Measurements from ENCODE around the gene IFT81.
"Not testable (repeated sequence)": the region's sequence is repeated elsewhere in the genome, so short reads cannot be mapped to it uniquely, and the experiment has no call there.

Gene IFT81

DNA sequence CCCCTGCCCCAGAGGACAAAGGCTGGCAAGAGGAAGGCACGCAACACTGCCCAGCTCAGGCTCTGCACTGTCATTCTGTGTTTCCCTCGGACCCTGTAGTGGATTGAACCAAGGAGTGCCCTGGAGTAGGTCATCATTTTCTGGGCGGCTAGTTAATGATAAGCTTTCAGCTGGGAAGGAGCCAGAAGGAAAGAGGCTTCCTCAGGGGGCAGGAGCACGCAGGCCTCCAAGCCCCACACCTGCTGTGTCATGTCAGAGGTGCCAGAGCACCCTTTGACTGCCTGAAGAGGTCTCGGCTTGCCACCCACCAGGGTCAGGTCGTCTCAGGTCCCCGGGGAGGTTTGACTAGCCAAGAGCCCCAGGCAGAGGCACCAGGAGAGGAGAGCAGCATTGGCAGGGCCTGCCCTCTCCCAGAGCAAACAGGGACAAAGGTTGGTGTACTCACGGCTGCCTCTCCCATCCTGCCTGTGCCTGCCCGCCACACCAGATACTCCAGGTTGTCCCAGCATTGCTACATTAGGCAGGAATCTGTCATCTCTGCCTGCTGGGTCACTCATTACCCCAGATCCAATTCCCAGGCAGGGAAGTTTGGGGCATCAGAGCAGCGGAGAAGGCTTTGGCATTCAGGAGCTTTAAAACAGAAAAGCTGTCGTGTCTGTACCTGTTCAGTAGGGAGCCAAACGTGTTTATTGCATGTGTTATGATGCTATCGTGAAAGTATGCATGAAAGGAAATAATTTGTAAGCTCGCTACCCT, 123.4 kb downstream of the IFT81 start:
- no peak for DNase-seq (ENCODE audit: low spot score)

DNA sequence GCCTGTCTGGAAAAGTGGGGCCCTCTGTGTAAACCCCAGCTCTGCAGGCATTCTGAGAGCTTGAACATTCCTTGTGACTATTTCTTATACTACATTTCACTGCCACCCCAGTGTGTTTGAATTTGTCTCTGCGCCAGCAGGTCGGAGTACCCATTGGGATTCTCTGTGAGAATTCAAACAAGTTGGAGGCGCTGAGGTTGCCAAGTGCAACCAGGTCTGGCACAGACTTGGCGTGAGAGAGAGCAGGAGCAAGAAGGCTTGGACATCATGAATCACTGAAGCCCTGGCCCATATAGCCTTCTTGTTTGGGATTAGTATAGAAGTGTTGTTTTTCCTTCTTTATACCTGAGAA, 123.9 kb downstream of the IFT81 start:
- no peak for DNase-seq (ENCODE audit: low spot score)

DNA sequence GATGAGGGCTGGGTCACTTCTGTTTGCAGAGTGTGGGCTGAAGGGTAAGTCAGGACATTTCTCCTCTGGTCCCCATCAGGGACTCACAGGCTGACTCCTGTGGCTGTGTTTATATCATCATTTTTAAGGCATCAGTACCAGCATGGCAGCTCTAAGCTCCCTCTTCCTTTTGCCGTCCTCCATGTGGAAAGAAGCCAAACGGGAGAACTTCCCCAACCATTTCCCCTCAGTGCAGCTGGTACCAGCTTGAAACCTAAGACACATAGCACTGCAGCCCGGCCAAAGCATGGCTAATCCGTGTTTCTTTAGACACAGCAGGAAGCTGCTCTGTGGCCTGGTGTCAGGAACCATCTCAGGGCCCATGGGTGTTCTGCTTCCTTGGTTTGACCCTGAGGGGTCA, 124.9 kb downstream of the IFT81 start:
- DNase-seq (ENCODE audit: low spot score) = no peak

DNA sequence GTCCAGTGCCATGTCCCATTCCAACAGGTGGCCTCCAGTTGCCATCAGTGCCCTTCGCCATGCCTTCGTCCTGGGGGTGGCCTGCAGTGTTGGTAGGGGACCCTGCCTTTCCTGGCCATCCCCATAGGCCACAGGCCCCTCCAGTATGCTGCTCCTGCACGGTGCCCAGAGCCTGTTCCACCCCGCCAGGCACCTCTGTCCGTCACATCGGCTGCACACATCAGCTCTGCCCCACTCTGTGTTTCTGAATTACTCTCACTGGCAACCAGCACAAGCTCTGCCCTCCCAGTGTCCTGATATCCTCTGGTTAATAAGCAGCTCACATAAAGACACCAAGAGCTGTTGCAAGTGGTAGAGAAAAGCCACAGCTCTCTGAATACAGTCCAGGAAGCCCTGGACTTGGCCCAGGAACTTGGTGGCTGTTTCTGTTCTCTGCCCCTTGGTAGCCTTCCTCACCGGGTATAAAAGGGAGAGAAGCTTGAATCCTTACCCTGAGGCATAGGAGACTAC, 125.6 kb downstream of the IFT81 start:
- DNase-seq (ENCODE audit: low spot score) = no peak

DNA sequence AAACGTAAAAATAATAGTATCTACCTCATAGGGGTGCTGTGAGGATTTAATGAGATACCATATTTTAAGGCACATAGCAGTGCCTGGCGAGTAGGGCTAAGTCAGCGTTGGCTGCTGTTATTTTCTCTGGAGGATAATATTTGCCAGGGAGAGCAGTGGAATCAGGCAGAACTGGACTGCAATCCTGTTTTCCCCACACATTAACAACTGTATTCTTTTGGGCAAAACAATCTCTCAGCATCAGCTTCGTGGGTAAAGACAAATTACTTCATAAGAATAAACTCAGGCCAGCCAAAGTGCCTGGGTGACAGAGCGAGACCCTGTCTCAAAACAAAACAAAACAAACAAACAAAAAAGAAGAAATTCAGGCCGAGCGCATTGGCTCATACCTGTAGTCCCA, 127.2 kb downstream of the IFT81 start:
- DNase-seq (ENCODE audit: low spot score) = no peak

DNA sequence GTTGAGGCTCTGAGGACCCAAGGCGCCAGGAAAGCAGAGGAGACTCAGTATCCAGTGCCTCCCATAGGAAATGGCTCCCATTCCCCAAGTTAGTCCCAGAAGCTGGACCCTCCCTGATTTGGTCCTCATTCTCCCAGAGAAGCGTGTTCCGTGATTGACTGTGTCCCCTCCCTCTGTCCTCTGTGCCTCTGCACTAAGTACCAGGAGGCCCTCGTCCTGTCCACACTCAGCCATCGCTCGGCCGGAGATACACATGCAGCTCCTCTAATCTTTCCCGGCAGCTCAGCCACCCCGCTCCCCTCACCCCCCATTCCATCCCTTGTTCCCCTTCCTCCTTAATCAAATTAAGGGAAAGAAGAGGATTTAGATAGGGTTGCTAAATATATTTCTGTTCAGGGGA, 128.6 kb downstream of the IFT81 start:
- no peak for DNase-seq (ENCODE audit: low spot score)

DNA sequence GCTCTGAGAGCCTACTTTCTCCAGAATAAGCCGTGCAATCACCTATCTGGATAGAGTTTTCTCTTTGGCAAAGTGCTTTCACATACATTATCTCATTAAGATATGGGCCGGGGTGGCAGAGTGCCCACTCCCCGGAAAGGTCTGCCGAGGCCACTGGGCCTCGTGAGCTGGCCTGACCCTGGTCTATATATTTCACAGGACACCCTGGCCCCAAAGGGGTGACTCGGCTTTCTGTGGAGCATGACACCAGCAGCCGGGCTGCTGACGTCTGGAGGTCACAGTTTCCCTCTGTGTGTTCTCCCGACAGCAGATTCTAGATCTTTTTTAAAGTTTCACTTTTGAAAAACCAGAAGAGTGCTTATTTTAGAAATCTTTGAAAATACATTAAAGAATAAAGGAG, 129.0 kb downstream of the IFT81 start:
- no peak for DNase-seq (ENCODE audit: low spot score)

DNA sequence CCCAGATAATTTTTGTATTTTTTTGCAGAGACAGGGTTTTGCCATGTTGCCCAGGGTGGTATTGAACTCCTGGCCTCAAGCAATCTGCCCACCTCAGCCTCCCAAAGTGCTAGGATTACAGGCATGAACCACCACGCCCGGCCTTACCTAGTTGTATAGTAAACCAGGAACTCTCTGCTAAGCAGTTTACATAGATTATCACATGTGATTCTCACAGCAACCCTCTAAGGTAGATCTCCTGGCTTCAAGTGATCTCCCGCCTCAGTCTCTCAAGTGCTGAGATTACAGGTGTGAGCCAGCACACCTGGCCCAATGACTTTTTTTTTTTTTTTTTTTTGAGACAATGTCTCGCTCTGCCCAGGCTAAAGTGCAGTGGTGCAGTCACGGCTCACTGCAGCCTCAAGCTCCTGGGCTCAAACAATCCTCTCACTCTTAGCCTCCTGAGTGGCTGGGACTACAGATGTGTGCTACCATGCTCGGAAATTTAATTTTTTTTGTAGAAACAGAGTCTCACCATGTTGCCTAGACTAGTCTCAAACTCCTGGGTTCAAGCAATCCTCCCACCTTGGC, 130.9 kb downstream of the IFT81 start:
- no peak for DNase-seq (ENCODE audit: low spot score)

DNA sequence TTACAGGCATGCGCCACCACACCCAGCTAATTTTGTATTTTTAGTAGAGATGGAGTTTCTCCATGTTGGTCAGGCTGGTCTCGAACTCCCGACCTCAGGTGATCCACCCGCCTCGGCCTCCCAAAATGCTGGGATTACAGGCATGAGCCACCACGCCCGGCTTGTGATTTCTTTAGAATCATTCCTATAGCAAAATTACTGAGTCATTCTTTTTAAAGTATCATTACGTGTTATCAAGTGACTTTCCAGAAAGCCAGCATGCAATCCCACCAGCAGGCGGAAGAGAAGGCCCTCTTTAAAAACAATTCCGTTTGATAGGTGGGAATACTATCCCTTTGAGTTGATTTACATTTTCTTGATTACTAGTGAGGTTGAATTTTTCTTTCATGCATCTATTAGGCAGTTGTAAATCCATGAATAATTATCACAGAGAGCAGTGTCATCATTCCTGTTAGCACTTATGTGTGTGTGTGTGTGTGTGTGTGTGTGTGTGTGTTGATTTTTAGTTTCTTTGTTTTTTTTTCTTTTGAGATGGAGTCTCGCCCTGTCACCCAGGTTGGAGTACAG, 131.8 kb downstream of the IFT81 start:
- not testable (repeated sequence) for DNase-seq (ENCODE audit: low spot score)

DNA sequence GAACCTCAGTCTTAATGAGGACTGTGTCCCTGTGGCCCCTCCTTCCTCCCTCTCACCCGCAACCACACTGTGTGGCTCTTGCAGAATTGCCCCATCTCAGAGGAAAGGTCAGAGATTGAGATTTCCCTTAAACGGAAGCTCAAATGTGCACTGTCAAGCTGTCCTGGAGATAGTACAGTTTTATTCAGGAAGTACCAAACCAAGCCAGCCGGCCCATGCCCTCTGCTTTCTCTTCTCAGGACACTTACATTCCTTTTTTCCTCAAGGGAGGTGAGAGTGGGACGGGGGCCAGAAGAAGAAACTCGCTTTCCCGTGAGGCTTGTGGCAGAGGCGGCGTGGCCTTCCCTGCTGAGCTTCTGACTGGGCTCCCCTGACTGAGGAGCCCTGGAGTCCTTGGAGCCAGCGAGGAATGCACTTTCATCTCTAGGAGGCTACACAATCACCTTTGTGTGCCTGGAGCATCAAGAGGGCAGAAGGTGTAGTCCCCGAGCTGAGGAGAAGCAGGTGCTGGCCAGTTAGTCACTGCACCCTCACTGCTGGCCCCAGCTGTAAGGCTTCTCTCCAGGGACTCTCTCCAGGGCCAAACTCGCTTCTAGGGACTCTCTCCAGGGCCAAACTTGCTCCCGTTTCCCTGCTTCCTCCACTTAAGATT, 132.7 kb downstream of the IFT81 start:
- no peak for DNase-seq (ENCODE audit: low spot score)

DNA sequence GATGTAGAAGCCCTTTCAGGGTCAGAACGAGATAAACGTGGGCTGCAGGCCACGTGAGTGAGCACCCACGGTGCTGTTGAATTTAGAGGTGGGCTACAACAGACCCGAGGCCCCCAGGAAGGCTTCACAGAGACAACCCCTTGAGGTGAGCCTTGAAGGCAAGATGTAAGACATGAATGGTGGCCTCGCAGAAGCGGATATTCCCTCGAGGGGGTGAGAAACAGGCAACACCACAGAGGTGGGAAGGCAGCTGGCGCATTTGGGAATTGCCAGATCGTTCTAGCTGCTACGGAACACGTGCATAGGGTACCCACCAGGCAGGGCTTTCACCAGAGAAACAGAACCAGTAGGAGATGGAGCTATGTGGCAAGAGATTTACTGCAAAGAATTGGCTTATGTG, 134.3 kb downstream of the IFT81 start:
- no peak for DNase-seq (ENCODE audit: low spot score)

DNA sequence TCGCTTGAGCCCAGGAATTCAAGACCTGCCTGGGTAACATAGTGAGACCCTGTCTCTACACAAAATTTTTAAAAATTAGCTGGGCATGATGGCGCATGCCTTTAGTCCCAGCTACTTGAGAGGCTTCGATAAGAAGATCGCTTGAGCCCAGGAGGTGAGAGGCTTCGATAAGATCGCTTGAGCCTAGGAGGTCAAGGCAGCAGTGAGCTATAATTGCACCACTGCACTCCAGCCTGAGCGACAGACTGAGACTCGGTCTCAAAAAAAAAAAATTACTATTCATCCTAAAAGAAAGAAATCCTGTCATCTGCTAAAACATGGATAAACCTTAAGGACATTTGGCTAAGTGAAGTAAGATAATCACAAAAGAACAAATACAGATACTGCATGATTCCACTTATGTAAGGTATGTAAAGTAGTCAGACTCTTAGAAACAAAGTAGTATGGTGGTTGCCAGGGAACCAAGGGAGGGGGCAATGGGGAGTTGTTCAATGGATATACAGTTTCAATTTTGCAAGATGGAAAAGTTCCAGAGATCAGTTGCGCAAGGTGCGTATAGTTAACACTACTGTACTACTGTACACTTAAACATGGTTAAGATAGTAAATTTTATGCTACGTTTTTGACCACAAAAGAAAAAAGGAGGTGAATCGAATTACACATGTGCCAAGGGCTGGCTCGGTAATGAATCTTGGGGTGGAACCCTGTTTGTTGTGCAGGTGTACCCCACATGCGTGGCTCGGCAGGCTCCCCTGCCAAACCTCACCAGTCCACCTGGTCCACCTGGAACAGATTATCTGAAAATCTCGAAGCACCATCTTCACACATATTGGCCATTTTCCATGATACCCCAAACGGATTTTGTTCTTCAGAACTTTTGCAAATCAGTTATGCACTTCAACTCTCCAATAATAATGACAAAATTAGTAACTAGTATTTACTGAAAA, 138.6 kb downstream of the IFT81 start:
- no peak for DNase-seq (ENCODE audit: low spot score)

DNA sequence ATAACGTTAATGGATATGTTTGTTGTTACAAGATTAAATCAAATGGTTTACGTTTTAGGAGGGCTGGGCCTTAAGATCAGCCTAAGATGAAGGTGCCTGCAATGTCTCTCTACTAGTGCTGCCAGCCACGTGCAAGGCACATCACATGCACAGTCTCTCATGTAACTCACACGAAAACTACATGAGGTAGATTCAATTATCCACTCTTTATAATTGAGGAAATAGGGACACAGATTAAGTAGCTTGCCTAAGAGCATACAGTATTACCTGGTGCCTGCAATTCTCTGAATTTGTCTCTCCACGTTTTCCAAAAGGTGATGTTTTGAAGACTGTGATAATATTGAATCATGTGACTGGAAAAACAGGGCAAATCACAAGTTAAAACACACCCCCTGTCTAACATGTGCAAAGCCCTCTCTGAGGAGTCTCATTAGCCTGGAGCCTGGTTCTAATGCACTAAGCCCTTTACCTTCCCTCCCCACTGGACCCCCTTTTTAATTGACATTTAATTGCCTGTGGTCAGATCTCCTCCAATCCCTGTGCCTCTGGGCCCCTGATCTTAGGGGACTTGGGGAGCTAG, 142.3 kb downstream of the IFT81 start:
- no peak for DNase-seq (ENCODE audit: low spot score)

DNA sequence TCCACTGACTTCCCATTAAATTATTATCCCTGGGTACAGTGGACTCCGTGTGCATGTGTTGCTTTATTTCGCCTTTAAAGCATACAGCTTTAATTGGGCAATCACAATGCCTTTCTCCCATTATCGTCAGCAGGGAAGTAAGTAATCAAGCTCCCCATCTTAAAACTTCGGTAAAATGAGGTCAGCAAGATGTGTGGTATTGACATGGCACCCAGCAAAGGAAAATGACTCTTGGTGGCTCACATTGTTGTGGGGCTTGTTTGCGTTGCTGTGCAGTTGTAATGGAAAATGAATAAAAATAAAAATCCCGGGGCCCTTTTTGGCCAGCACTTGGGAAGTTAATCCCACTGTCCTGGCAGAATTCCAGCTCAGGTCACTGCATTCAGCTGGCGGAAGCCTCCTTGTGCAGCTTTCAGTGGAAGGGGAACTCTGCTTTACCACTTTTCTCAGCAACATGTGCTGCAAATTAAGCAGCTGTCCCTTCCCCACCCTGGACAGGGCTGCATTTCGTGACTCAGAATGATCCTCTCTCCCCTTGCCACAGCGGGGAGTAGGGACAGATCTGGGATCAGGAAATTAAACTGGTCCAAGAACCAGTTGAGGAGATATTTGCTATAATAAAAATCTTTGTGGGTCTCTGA, 142.9 kb downstream of the IFT81 start:
- no peak for DNase-seq (ENCODE audit: low spot score)

Data from ecto neural progenitor cell (in vitro differentiated cells).